NCI-H2081 (cell line): ENCODE data around the gene HBD.
"Not testable (repeated sequence)": the region's sequence is repeated elsewhere in the genome, so short reads cannot be mapped to it uniquely, and the experiment has no call there.

Experiments used
- DNase-seq, 2 experiments: peaks; one replicate each; lab custom pipeline; 2025; lab: John Stamatoyannopoulos, UW

The HBD gene

DNA sequence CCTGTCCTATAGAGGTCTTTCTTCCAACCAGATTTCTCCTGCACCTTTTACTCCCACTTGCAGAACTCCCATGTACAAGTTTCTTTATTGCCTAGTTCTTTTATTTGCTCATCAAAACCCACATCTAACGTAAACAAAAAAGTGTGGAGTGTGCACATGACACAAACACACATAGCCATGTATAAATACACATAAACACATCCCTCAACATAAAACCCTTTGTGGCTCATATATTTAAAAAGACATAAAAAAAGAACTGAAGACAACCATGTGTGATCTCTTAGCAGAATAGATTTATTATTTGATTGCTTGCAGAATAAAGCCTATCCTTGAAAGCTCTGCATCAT is 18.6 kb upstream of the HBD start:
- no peak for DNase-seq

DNA sequence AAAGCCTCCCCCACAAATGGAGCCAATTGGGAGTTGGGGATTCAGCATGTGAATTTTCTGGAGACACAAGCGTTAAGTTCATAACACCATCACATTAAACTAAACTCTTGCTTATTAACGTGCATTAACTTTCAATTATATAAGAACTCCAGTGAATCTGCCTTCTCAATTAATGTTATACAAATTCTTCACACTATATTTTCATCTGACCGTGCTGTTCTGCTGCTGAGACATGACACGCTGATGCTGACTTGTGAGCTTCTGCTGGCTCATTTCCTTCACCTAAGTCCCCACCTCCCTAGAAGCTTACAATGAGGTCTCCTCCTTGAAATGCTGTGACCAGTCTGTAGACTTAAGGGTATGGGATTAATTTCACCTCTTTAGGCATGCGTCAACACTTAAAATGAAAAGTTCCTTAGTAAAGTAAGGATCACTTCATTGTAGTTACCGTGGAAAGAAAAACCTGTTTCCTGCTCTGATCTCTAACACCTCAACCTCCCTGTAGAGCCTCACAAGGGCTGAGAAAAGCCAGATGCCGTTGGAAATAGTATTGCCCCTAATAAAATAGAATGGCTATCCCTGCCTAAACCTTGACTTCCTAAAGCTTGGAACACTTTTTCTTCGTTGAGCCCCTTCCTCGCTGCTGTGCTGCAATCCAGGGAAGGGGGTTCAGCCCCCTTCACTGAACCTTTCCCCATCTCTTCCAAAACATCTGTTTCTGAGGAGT is 18.1 kb upstream of the HBD start:
- no peak for DNase-seq

DNA sequence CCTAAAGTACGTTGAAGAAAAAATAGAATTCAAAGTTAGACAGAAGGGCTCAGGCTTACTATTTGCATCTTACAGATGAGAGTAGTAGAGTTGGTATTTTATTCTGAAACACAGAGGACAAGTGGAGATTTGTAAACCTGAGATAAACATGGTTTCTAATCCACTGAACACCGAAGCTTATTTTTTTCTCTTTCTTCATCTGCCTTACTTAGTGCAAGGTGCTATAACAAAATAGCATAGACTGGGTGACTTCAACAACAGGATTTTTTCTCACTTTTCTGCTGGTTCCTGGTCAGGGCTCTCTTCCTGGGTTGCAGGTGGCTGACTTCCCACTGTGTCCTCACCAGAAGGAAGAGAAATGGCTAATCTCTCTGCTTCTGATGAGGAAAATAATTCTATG is 17.5 kb upstream of the HBD start:
- DNase-seq, result no peak

DNA sequence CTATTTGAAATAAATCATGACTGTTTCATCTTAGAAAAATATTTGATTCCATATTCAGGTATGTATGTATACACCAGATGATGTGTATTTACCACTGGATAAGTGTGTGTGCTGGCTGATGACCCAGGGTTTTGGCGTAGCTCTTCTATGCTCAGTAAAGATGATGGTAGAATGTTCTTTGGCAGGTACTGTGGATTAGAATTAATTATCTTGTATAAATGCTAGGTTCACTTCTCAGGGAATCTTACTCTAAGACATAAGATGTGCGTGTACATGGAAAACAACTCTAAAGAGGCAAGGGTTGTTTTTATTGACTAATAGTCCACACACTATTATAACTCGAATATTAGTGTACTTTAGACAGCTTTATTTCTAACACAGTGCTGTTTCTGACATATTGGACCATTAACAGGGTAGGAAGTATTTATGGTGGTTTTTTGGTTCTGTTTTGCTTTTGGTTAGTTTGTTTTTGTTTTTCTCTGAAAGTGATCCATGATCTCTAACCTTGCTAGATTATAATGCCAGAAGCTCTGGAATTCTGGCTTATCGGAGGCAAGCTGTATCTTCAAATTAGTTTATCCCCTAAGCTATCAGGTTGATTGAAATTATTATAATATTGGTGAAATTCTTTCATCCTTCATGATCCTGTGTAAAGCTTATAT is 16.4 kb upstream of the HBD start:
- no peak for DNase-seq

DNA sequence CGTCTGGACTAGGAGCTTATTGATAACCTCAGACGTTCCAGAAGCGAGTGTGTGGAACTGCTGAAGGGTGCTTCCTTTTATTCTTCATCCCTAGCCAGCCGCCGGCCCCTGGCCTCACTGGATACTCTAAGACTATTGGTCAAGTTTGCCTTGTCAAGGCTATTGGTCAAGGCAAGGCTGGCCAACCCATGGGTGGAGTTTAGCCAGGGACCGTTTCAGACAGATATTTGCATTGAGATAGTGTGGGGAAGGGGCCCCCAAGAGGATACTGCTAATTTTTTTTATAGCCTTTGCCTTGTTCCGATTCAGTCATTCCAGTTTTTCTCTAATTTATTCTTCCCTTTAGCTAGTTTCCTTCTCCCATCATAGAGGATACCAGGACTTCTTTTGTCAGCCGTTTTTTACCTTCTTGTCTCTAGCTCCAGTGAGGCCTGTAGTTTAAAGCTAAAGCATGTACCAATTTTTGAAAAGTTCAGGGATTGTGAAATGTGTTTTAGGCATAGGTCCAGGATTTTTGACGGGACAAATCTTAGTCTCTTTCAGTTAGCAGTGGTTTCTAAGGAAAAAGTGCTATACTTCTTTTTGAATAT is 15.6 kb upstream of the HBD start, which contains the start of gene HBG1:
Gene HBG1 (minus strand): TSS at position 51 of the 590 bp plus-strand sequence. CDS start 53 bp downstream, outside the sequence.
- not testable (repeated sequence) for DNase-seq

DNA sequence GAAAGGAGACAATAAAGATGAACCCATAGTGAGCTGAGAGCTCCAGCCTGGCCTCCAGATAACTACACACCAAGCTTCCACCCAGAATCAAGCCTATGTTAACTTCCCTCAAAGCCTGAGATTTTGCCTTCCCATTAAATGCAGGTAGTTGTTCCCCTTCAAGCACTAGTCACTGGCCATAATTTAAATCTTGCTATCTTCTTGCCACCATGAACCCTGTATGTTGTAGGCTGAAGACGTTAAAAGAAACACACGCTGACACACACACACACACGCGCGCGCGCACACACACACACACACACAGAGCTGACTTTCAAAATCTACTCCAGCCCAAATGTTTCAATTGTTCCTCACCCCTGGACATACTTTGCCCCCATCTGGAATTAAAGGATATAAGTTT is 14.2 kb upstream of the HBD start:
- DNase-seq, result not testable (repeated sequence)

DNA sequence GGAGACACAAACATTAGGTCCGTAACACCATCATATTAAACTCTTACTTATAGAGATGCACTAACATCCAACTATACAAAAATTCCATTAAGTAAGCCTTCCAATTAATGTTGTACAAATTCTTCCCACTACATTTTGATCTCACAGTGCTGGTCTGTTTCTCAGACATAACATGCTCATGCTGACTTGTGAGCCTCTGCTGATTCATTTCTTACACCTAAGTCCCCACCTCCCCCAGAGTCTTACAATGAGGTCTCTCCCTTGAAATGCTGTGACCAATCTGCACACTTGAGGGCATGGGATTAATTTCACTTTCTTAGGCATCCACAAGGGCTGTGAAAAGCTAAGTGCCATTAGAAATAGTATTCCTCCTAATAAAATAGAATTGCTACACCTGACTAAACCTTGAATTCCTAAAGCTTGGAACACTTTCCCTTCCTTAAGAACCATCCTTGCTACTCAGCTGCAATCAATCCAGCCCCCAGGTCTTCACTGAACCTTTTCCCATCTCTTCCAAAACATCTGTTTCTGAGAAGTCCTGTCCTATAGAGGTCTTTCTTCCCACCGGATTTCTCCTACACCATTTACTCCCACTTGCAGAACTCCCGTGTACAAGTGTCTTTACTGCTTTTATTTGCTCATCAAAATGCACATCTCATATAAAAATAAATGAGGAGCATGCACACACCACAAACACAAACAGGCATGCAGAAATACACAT is 13.3 kb upstream of the HBD start:
- no peak for DNase-seq

DNA sequence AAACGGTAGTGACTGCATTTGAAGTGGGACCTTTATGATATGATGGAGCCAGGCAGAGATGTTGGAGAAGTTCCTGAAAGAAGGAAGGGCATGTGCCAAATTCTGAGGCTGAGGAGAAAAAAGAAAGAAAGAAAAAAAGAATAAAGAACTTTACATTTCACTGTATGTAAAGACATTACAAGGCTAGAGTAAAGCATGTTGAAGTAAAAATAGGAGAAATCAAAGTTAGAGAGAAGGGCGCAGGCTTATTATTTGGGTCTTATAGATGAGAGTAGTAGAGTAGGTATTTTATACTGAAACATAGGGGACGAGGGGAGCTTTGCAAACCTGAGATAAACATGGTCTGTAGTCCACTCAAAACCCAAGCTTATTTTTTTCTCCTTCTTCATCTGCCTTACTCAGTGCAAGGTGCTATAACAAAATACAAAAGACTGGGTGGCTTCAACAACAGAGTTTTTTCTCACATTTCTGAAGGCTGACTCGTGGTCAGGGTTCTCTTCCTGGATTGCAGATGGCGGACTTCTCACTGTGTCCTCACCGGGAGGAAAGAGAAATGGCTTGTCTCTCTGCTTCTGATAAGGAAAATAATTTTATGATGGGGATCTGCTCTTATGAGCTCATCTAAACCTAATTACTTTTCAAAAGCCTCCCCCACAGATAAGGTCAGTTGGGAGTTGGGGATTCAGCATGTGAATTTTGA is 12.6 kb upstream of the HBD start:
- no peak for DNase-seq

DNA sequence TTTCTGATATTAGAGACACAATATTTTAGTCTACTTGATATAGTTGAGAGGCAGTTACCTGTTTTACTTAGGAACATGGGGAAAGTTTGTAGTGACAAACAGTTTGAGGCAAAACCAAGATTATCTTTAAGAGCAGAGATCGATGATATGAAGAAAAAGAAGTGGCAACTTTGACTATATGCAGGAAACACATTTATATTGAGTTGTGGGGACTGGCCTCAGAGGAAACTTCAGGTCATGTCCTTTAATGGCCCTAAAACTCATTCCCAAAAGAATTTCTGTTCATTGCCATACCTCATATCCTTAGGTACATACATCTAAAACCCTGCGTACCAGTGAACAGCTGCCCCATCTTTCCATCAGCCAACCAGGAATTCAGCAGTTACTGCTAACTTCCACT is 10.9 kb upstream of the HBD start:
- no peak for DNase-seq

DNA sequence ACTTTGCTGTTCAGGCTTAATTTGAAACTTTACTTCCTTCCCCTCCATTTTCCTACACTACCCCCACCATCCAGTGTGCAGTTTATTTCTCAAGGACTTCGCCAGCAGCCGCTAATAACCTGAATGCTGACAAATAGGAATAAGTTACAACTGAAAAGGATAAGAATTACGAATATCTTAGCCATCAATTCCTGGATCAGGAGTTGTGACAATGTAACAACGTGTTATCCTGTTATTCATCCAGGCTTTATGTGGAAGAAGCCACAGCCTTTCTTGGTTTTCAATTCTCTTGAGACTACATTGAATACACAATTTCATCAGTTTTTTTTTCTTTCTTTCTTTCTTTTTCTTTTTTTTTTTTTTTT is 9.5 kb upstream of the HBD start:
- DNase-seq, result no peak

DNA sequence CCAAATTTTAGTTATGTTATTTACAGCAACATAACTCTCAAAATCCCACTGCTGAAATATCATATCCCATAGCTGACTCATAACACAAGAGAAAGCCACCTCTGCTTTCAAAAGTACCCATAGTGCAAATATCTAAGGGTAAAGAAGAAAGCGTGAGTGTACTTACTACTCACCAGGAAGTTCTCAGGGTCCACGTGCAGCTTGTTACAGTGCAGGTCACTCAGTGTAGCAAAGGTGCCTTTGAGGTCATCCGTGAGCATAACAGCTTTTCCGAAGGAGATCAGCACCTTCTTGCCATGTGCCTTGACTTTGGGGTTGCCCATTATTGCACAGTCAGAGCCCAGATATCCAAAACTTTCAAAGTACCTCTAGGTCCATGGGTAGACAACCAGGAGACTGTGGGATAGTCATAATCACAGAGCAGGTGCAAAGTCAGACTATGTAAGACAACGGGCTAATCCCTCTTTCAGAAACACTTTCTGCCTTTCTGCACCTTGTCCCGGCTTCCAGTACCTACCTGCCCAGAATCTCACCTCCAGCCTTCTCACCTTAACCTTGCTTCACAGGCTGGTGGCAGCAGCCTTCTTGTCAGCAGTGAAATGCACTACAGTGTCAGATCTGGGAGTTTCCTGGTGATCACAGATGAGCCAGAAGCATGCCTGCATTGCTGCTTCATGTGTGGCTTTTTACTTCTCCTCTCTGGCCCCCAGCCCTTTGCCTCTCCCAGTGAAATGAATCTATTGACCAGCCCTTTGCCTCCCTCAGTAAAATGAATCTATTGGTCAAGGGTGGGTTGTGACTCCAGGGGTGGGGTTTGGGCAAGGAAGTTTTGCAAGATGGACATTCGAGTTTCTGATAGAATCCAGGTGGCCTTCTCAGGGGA is 8.9 kb upstream of the HBD start:
- DNase-seq, result no peak

DNA sequence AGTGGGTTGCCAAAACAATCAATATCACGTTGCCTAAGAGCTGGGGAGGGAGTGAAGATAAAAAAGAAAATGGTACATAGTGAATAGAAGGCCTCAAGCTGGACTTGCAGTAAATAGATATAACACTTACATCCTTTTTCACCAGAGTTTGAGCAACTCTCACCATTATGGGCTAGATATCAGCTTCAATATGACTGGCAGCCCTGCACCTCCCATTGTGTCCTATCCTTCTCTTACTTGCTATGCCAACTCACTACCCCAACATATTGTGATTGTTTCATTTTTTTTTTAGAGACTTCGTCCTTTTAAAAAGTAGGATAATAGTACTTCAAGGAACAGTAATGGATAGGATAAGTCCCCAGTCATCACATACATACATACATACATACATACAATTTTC is 7.9 kb upstream of the HBD start:
- DNase-seq, result no peak

DNA sequence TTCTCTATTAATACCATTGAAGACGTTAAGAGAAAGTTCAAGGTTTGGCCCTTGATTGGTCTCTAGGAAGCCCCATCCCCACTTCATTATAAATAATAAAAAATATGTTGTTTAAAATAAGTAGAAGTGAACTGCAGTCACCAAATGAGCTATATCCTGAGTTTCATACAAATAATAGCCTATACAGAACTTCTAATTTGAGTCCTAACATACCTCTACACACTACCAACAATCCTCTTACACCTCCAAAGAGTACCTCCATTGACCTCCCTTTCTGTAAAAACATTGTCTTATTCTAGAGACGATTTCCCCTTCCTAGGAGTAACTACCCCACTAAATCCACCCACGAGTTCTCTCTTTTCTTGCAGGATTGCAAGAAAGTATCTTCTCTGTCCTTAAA is 7.2 kb upstream of the HBD start:
- DNase-seq, result no peak

DNA sequence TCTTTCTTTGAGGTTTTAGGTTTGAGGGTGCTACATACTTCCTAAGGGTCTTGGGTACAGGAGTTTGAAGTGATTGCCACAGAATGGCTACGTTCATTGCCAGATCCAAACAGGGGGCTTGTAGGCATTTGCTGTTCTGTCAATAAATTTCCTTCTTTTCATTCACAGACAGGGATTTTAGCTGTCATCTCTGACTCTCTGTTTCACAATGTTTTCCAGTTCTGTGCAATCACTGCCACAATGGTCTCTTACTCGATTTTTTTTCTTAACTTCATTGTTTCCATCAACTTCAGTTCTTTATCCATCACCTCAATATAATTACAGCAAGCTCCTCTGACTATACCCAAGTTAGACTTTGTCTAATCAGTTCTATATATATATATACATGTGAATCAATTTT is 6.2 kb upstream of the HBD start:
- DNase-seq, result no peak

DNA sequence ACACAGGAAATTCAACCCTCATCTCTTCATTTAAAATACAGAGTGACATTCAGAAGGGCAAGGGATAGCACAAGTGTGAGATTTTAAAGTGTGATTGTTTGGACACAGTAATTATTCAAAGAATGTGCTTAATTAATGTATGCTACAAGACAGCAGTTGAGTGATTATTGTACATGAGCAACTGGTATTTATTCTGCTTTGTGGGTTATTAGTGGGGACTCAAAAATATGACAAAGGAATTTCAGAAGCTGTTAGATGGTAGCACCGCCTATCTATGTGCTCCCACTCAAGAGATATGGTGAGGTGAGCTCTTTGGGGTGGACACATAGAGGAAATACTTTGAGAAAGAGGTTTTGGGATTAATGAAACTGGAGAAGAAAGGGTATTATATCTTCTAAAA is 5.8 kb upstream of the HBD start:
- no peak for DNase-seq

DNA sequence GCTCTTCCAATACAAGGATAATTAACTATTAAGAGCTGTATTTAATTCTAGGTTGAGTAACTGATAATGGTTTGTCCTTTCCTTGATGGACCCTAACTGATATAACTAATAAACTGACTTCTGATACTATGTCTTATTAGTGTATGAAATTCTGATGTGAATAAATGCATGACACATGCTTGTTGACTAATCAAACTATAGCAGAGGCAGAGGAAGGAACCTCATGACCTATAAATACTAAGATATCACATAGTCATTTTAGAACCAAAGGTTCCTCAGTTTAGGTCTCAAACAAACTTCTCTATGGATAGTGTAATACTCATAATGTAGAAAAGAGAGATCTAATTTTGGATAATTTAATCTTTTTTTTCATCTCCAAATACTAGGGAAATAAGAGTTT is 4.8 kb upstream of the HBD start:
- no peak for DNase-seq

DNA sequence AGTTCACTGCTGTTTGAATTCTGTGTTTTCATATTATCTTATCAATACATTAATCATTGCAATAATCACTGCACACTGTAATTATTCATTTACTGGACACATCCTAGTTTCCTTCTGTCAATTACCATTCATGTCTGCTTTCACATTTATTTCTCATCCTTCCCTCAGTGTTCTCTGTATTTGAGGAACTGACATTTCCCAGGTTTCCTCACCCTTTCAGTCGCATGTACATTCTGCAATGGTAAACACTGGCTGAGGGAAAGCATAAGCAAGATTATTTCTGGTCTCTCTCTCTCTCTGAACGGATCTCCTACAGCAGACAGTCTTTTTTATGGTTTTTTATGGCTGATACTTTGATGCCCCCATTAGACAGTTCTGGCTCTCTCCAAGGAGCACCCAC is 4.2 kb upstream of the HBD start:
- DNase-seq, result no peak

DNA sequence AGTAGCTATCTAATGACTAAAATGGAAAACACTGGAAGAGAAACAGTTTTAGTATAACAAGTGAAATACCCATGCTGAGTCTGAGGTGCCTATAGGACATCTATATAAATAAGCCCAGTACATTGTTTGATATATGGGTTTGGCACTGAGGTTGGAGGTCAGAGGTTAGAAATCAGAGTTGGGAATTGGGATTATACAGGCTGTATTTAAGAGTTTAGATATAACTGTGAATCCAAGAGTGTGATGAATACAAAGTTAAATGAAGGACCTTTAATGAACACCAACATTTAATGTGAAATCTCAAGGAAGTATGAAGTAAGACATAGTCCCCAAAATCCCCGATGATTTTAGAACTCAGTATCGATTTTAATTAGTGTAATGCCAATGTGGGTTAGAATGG is 3.1 kb upstream of the HBD start:
- no peak for DNase-seq

DNA sequence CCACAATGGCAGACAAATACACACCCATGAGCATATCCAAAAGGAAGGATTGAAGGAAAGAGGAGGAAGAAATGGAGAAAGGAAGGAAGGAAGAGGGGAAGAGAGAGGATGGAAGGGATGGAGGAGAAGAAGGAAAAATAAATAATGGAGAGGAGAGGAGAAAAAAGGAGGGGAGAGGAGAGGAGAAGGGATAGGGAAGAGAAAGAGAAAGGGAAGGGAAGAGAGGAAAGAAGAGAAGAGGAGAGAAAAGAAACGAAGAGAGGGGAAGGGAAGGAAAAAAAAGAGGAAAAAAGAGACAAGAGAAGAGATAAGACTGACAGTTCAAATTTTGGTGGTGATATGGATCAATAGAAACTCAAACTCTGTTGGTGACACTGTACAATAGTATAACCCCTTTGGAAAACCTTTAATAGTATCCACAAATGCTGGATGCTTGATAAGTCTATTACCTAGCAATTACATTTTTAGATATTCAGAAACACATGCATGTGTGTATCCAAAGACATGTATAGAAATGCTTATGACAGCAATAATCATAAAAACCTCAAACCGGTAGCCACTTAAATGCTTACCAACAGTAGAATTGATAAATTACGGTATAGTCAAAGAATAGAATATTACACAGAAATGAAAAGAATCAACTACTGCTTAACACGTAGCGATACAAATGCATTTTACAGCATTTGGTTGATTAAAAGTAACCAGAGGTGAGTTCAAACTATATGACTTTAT is 1.2 kb upstream of the HBD start:
- no peak for DNase-seq

DNA sequence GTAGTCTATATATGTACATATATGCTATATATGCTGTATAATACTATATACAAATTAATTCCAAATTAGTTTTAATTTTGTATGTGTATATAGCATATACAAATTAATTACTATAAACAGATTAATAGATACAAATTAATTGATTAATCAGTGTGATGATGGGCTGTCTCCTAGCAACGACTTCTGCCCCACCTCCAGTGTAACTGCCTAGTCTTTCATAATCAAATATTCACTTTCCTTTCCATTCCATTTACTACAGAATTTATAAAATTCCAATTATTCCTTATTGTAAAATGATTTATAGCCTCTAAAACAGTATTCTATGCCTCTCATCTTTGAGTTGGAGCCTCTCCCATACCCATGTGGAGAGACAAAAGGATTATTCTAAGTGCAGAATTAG is 976 bp downstream of the HBD start:
- no peak for DNase-seq

DNA sequence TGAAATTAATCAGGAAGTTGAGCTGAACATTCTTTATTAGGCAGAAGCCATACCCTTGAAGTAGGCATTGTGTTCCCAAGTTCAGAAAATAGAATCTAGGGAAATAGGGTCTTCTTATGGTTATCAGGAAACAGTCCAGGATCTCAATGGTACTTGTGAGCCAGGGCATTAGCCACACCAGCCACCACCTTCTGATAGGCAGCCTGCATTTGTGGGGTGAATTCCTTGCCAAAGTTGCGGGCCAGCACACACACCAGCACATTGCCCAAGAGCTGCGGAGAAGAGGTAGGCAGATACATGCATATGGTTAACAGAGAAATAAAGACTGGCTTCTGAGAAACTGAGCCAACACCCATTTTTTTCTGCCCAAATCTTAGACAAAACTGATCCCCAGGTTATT is 1.5 kb downstream of the HBD start:
- no peak for DNase-seq
